Measurements from ENCODE around the gene PITHD1. TPM values are rescaled to one million over a fixed set of nuclear protein-coding genes. Genes with fewer than 3 reads are reported as not detected.
"Not testable (repeated sequence)": the region's sequence is repeated elsewhere in the genome, so short reads cannot be mapped to it uniquely, and the experiment has no call there.

Gene PITHD1
- total RNA-seq, 2 donors from 2014 or later: 30.3 to 39.6 TPM

DNA sequence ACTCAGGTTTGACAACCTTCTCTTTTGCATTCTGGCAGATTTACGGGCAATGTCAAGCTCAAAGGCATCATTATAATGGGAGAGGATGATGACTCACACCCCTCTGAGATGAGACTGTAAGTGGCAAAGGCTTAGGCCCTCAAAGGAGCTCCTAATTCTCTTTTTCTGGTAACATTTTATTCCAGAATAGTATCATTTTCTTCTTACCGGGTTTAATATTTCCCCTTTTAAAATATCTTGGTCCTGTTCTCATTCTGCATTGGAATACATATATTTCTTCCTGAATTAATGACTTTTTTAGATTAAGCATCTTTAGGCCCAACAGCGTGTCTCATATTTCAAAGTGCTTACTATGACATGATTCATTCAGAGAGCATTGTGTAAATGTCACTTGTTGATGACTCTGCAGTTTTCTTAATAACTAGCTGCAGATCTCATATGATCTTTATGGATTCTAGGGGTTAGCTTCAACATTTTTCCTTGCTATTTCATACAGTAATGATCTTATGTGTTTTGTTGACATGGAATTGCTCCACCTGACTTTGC lies 1.7 kb downstream of the PITHD1 start:
- no peak overlapping the region for H3K4me3 ChIP-seq
- TF ChIP-seq, protein P1, sequence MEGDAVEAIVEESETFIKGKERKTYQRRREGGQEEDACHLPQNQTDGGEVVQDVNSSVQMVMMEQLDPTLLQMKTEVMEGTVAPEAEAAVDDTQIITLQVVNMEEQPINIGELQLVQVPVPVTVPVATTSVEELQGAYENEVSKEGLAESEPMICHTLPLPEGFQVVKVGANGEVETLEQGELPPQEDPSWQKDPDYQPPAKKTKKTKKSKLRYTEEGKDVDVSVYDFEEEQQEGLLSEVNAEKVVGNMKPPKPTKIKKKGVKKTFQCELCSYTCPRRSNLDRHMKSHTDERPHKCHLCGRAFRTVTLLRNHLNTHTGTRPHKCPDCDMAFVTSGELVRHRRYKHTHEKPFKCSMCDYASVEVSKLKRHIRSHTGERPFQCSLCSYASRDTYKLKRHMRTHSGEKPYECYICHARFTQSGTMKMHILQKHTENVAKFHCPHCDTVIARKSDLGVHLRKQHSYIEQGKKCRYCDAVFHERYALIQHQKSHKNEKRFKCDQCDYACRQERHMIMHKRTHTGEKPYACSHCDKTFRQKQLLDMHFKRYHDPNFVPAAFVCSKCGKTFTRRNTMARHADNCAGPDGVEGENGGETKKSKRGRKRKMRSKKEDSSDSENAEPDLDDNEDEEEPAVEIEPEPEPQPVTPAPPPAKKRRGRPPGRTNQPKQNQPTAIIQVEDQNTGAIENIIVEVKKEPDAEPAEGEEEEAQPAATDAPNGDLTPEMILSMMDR (IDR thresholded peaks at IDR 0.05): no peak
- H3K27ac ChIP-seq: no peak overlapping the region
- H3K4me1 ChIP-seq: peaks cover 0 to 24% of the 10 kb centered on the region in 2 donors
- peaks cover 7% of the 10 kb centered on the region for H3K36me3 ChIP-seq
- H3K9me3 ChIP-seq: no peaks in the 10 kb centered on the region
- no peaks in the 10 kb centered on the region for H3K27me3 ChIP-seq
- no peak for DNase-seq (ENCODE audit: low spot score)

DNA sequence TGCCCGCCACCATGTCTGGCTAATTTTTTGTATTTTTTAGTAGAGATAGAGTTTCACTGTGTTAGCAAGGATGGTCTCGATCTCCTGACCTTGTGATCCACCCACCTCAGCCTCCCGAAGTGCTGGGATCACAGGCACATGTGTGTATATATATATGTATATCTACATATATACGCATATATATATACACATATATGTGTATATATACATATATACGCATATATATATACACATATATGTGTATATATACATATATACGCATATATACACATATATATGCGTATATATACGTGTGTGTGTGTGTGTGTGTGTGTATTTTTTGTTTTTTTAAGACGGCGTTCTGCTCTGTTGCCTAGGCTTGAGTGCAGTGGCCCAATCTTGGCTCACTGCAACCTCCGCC lies 4.9 kb downstream of the PITHD1 start:
- H3K27ac ChIP-seq, H3K27me3 ChIP-seq: not testable (repeated sequence)

DNA sequence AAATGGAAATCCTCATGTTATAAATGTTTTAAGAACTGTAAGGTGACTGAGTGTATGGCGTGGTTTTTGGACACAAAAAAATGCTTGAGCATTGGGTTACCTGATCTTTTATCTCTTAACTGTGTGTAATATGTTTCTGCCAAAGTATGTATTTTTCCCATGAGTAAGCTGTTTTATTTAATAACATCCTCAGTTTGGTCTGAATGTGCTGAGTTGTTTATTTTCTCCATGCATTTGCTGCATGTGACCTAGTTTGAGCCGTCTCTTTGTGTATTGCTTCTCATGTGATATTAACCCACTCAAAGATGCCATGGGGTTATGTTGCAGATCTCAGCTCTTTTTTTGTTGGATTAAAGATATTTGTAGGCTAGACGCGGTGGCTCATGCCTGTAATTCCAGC lies 6.6 kb downstream of the PITHD1 start:
- no peaks in the 10 kb centered on the region for H3K27me3 ChIP-seq
- no peak overlapping the region for H3K4me3 ChIP-seq
- DNase-seq (ENCODE audit: low spot score): no peak
- TF ChIP-seq, protein P1 (IDR thresholded peaks at IDR 0.05): no peak
- no peak overlapping the region for H3K27ac ChIP-seq
- H3K9me3 ChIP-seq: no peaks in the 10 kb centered on the region
- H3K4me1 ChIP-seq: peaks cover 0 to 5% of the 10 kb centered on the region in 2 donors
- H3K36me3 ChIP-seq: peaks cover 36% of the 10 kb centered on the region

More for the DNA sequence above, 4.9 kb downstream of the PITHD1 start:
- peaks cover 34% of the 10 kb centered on the region for H3K36me3 ChIP-seq
- H3K4me1 ChIP-seq: peaks cover 0 to 17% of the 10 kb centered on the region in 2 donors
- not testable (repeated sequence) for H3K9me3 ChIP-seq; H3K4me3 ChIP-seq; DNase-seq (ENCODE audit: low spot score)

DNA sequence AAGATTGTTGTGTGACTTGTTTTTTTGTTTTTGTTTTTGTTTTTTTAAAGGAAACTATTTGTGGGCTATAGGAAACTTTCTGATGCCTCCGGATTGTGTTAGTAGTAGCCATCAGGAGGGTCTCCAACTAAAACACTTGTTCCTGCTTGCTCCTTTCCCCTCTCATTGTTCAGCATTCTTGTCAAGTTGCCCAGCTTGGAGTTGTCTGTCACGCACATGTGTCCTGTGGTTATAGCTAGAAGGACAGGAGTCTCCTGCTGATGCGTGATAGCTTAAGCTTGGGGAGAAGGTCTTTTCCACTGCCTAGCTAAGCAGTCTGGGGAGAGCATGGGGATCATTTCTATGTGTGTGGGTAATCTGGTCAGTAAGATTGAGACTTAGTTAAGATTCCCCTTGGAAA lies 9.5 kb downstream of the PITHD1 start:
- Histone ChIP-seq H3K9me3 (no peaks in the 10 kb centered on the region), H3K4me1 (peaks cover 4 to 22% of the 10 kb centered on the region in 2 donors), H3K27ac (no peak overlapping the region), H3K36me3 (peaks cover 36% of the 10 kb centered on the region), H3K27me3 (no peaks in the 10 kb centered on the region), H3K4me3 (no peak overlapping the region)
- DNase-seq (ENCODE audit: low spot score): no peak
- TF ChIP-seq, protein P1 (IDR thresholded peaks at IDR 0.05): no peak

DNA sequence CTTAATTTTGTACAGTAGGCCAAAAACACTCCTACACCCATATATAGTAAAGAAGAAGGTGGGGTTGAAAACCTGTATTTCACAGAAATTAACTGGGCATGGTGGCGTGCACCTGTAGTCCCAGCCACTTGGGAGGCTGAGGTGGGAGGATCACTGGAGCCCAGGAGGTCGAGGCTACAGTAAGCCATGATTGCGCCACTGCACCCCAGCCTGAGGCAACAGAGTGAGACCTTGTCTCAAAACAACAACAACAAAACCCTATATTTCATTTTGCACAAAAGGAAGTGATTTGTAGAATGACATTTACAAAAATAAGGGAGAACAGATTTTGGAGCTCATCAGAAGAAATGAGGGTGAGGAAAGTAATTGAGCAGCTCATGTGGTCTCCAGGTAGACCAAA lies 10.5 kb downstream of the PITHD1 start:
- H3K4me3 ChIP-seq: no peak overlapping the region
- no peaks in the 10 kb centered on the region for H3K9me3 ChIP-seq
- H3K4me1 ChIP-seq: peaks cover 4 to 32% of the 10 kb centered on the region in 2 donors
- no peaks in the 10 kb centered on the region for H3K27me3 ChIP-seq
- H3K27ac ChIP-seq: no peak overlapping the region
- TF ChIP-seq, protein P1 (IDR thresholded peaks at IDR 0.05): no peak
- no peak for DNase-seq (ENCODE audit: low spot score)
- peaks cover 42% of the 10 kb centered on the region for H3K36me3 ChIP-seq

DNA sequence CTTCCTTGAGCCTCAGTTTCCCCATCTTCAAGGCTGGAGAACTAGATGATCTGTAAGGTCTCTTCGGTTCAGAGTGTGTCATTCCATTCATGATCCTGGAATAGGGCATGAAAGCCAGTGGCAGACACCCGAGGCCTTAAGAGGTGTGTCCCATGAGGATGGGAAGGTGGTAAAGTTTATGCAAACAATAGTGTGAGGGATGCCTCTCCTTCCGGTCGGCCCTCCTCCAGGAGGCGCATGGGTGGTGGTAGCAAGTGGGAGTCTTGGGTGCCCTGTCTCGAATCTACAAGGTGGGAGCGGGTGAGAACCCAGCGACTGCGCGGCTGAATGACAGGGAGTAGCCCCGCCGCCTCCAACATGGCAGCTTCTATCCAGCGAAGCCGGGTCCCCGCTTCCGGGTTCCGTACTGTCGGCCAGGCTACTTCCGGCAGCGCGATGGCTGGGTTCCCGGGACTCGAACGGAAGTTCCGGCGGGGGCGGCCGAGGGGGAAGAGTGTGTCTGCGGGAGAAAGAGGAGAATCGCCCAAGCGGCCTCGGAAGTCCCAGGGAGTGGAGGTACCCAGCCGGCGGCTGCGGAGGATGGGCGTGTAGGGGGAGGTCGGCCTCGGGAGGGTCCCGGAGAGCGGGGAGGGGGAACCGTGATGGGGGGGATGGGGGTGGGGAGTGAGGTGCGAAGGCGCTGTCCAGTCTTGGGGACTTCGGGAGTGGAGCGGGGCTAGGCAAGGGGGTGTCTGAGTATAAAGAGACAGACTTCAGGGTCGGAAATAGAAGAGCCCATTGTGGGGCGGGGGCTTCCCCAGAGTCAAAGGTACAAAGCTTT lies 12.7 kb downstream of the PITHD1 start, which contains the start of gene LYPLA2:
LYPLA2 (plus strand) TSS at position 450 of the 820 bp plus-strand sequence. CDS start 1,538 bp downstream, outside the sequence.
- peak within 1 kb of the TSS; percentile 82 to 84 for H3K27ac ChIP-seq
- peak; percentile 93 for DNase-seq (ENCODE audit: low spot score)
- H3K27me3 ChIP-seq: no peaks in the 10 kb centered on the region
- no peaks in the 10 kb centered on the region for H3K9me3 ChIP-seq
- TF ChIP-seq, protein P1 (IDR thresholded peaks at IDR 0.05): no peak
- H3K4me1 ChIP-seq: peaks cover 4 to 38% of the 10 kb centered on the region in 2 donors
- peaks cover 51% of the 10 kb centered on the region for H3K36me3 ChIP-seq
- peak within 1 kb of the TSS; percentile 77 to 83 for H3K4me3 ChIP-seq
